Muscle of back (tissue), 11 donors: ENCODE data around the gene FSIP2. TPM values are rescaled to one million over a fixed set of nuclear protein-coding genes. Genes with fewer than 3 reads are reported as not detected.

ENCODE experiments used
- DNase-seq, 3 donors: peaks; one replicate each; pipeline versions ENCODE4 v3.0.0 to v3.0.0-alpha.2; 2013
- polyA plus RNA-seq, 10 donors: library from polyadenylated mRNA; unstranded; fragments of 120-200 nt; gene quantifications; one replicate each; pipeline ENCODE4 v1.2.1, GENCODE V29; 2013; ENCODE audit not compliant: insufficient read length in 10 of 10

FSIP2 gene
- polyA plus RNA-seq, 10 donors, result 0.79 to 2.3 (median 1.1) TPM

GRCh38 chr2:185876234-185876633 lies 137.6 kb downstream of the FSIP2 start:
- DNase-seq, result no peak

GRCh38 chr2:185880396-185880795 lies 141.8 kb downstream of the FSIP2 start:
- DNase-seq, result no peak
